ENCODE data around the gene RFC2. TPM values are rescaled to one million over a fixed set of nuclear protein-coding genes. Genes with fewer than 3 reads are reported as not detected.

The RFC2 gene
- polyA plus RNA-seq, 1 of the 3 experiments (the other 2 are of a cell fraction) = 31.2 TPM

DNA sequence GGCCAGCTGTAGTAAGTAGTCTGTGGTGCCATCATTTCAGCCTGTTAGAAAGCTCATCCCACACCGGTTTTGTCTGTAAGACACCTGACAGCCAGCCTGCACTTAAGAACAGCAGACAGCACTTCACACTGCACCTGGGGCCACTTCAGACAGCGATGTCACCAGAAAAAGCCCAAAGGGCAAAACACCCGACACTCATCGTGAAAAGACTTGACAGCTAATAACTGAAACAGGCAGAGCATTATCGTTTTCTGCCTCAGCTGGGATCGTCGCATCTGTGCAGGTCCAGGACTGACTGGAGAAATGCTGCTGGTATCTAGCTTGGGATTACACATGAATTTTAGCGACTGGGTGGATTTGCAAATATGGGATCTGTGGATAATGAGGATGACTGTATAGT lies 61.1 kb downstream of the RFC2 start:
- peaks cover 65% of the 10 kb centered on the region for H3K79me2 ChIP-seq (ENCODE audit: insufficient read depth)
- H3K9ac ChIP-seq = no peak overlapping the region
- H3K9me2 ChIP-seq = no peaks in the 10 kb centered on the region
- WGBS (ENCODE audit: low lambda C conversion rate) = 93% methylated on average over 8 of the region's 8 CpGs
- H3K4me3 ChIP-seq (ENCODE audit: low read depth in 2 of 2, low read length in 1 of 2) = no peak overlapping the region
- peaks cover 50% of the 10 kb centered on the region for H4K20me1 ChIP-seq (ENCODE audit: insufficient read depth)
- no peak for TF ChIP-seq NRF1 (IDR thresholded peaks at IDR 0.05; ENCODE audit: low read depth, low read length)
- no peak for TF ChIP-seq SIN3A (IDR thresholded peaks at IDR 0.05; ENCODE audit: borderline replicate concordance, low read depth, low read length)
- TF ChIP-seq, protein P1, sequence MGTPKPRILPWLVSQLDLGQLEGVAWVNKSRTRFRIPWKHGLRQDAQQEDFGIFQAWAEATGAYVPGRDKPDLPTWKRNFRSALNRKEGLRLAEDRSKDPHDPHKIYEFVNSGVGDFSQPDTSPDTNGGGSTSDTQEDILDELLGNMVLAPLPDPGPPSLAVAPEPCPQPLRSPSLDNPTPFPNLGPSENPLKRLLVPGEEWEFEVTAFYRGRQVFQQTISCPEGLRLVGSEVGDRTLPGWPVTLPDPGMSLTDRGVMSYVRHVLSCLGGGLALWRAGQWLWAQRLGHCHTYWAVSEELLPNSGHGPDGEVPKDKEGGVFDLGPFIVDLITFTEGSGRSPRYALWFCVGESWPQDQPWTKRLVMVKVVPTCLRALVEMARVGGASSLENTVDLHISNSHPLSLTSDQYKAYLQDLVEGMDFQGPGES (IDR thresholded peaks at IDR 0.05; ENCODE audit: low read depth, low read length) = no peak
- H3K27me3 ChIP-seq (ENCODE audit: insufficient read depth) = no peaks in the 10 kb centered on the region
- ChIA-PET CTCF (interaction anchor here (0.6 to 7.0 kb wide), 9 partner anchors 10 to 217 kb away, joined by 3 to 72 read pairs (median 6); no protein-coding TSS in a partner anchor), POLR2A (interaction anchor here (0.9 kb wide), 1 partner anchor 13 kb away, joined by 4 read pairs; no protein-coding TSS in a partner anchor)
- H2AFZ ChIP-seq (ENCODE audit: low read depth) = no peak overlapping the region
- peaks cover 2 to 4% of the 10 kb centered on the region in 2 experiments; a peak in 2 of 4 replicates for H3K4me1 ChIP-seq (ENCODE audit: control insufficient read depth in 1 of 2, insufficient read depth in 2 of 2, low read depth in 1 of 2, low read length in 1 of 2)
- H3K27ac ChIP-seq (ENCODE audit: low read depth in 2 of 2, low read length in 1 of 2) = no peak overlapping the region
- peaks cover 32% of the 10 kb centered on the region for H3F3A ChIP-seq (replicated peaks; ENCODE audit: insufficient read depth)
- H3K4me2 ChIP-seq = no peak overlapping the region
- no peaks in the 10 kb centered on the region for H3K9me3 ChIP-seq
- peaks cover 72 to 73% of the 10 kb centered on the region in 2 experiments for H3K36me3 ChIP-seq (replicated peaks in 1 of 2; ENCODE audit: control insufficient read depth in 1 of 2, insufficient read depth in 2 of 2, low read length in 1 of 2)
- no peak for DNase-seq

DNA sequence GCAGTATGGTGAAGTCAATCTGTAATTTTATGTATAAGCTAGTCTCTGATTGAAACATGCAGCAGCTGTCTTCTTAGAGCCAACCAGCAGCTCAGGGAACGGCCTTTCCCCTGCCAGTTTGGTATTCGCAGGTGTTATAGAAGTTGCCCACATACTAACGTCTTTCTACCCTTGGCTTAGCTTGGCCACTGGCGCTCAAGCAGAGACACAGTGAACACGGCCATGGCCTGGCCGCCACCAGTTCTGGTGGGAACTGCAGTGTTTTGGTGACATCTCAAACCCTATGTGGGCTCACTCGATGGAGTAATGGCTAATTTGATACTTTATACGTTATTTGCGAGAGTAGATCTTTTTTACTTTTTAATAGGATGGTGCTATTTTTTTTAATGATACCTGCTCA lies 63.0 kb downstream of the RFC2 start:
- H3K27ac ChIP-seq (ENCODE audit: low read depth in 2 of 2, low read length in 1 of 2) = no peak overlapping the region
- peaks cover 28% of the 10 kb centered on the region for H3F3A ChIP-seq (replicated peaks; ENCODE audit: insufficient read depth)
- DNase-seq = no peak
- H2AFZ ChIP-seq (ENCODE audit: low read depth) = no peak overlapping the region
- no peak overlapping the region for H3K4me2 ChIP-seq
- H3K9me2 ChIP-seq = no peaks in the 10 kb centered on the region
- peaks cover 62% of the 10 kb centered on the region for H4K20me1 ChIP-seq (ENCODE audit: insufficient read depth)
- no peak overlapping the region for H3K4me3 ChIP-seq (ENCODE audit: low read depth in 2 of 2, low read length in 1 of 2)
- H3K79me2 ChIP-seq (ENCODE audit: insufficient read depth) = peaks cover 84% of the 10 kb centered on the region
- POLR2A ChIA-PET = interaction anchor here (1.3 kb wide), 1 partner anchor 11 kb away, joined by 3 read pairs; no protein-coding TSS in a partner anchor
- TF ChIP-seq NFIC (IDR thresholded peaks at IDR 0.05; ENCODE audit: borderline replicate concordance) (no peak), CHD2 (IDR thresholded peaks at IDR 0.05; ENCODE audit: low read length, partially characterized antibody) (no peak), JUND (IDR thresholded peaks at IDR 0.05) (no peak), FOXM1 (IDR thresholded peaks at IDR 0.05; ENCODE audit: low read depth) (no peak), GABPA (IDR thresholded peaks at IDR 0.05; ENCODE audit: low read depth) (no peak), ELF1 (IDR thresholded peaks at IDR 0.05) (no peak), RFX5 (IDR thresholded peaks at IDR 0.05; ENCODE audit: low read length) (no peak), TCF12 (IDR thresholded peaks at IDR 0.05) (no peak), RAD21 (IDR thresholded peaks at IDR 0.05; ENCODE audit: low read length) (no peak), FOXJ3 (CRISPR knock-in tag; IDR thresholded peaks at IDR 0.05) (no peak), TAF1 (IDR thresholded peaks at IDR 0.05; ENCODE audit: borderline replicate concordance, low read depth, low read length) (no peak)
- TF ChIP-seq, protein P2, sequence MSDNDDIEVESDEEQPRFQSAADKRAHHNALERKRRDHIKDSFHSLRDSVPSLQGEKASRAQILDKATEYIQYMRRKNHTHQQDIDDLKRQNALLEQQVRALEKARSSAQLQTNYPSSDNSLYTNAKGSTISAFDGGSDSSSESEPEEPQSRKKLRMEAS (IDR thresholded peaks at IDR 0.05; ENCODE audit: low read depth) = no peak
- TF ChIP-seq, protein P3, sequence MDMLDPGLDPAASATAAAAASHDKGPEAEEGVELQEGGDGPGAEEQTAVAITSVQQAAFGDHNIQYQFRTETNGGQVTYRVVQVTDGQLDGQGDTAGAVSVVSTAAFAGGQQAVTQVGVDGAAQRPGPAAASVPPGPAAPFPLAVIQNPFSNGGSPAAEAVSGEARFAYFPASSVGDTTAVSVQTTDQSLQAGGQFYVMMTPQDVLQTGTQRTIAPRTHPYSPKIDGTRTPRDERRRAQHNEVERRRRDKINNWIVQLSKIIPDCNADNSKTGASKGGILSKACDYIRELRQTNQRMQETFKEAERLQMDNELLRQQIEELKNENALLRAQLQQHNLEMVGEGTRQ (IDR thresholded peaks at IDR 0.05; ENCODE audit: borderline replicate concordance, low read depth, low read length) = no peak
- no peak overlapping the region for H3K9ac ChIP-seq
- no peaks in the 10 kb centered on the region for H3K9me3 ChIP-seq
- WGBS (ENCODE audit: low lambda C conversion rate) = 94% methylated on average over 9 of the region's 9 CpGs
- peaks cover 4 to 17% of the 10 kb centered on the region in 2 experiments; a peak in 3 of 4 replicates for H3K4me1 ChIP-seq (ENCODE audit: control insufficient read depth in 1 of 2, insufficient read depth in 2 of 2, low read depth in 1 of 2, low read length in 1 of 2)
- H3K36me3 ChIP-seq (replicated peaks in 1 of 2; ENCODE audit: control insufficient read depth in 1 of 2, insufficient read depth in 2 of 2, low read length in 1 of 2) = peaks cover 73 to 81% of the 10 kb centered on the region in 2 experiments
- H3K27me3 ChIP-seq (ENCODE audit: insufficient read depth) = no peaks in the 10 kb centered on the region
- CTCF ChIA-PET = interaction anchor here (0.7 to 7.0 kb wide), 7 partner anchors 9 to 210 kb away, joined by 3 to 72 read pairs (median 3); no protein-coding TSS in a partner anchor
